ENCODE measurements around the gene CLRN1. TPM values are rescaled to one million over a fixed set of nuclear protein-coding genes. Genes with fewer than 3 reads are reported as not detected.
A peak's percentile ranks its signal among the peaks of the same experiment; 100 is the strongest.

The CLRN1 gene
- total RNA-seq, 1 experiment from 2014 or later = not detected

GRCh38 chr3:151008699-151009098 lies 36.2 kb upstream of the CLRN1 start:
- no peaks in the 10 kb centered on the region for H3K4me1 ChIP-seq
- H3K9me3 ChIP-seq = no peaks in the 10 kb centered on the region
- POLR2A ChIA-PET = interaction anchor here (0.5 kb wide), 1 partner anchor 126 kb away, joined by 3 read pairs; no protein-coding TSS in a partner anchor
- no peaks in the 10 kb centered on the region for H3K9me3 Mint-ChIP-seq (ENCODE audit: unreplicated experiment)
- no peaks in the 10 kb centered on the region for H3K36me3 ChIP-seq (ENCODE audit: control insufficient read depth, insufficient read depth, low read length)
- DNase-seq = peak in 1 of 2 experiments; percentile 47
- BruUV-seq (replicated peaks) = no TSS peak
- H3K4me3 Mint-ChIP-seq (ENCODE audit: unreplicated experiment) = no peak overlapping the region
- no peaks in the 10 kb centered on the region for H3K27me3 Mint-ChIP-seq (ENCODE audit: insufficient read depth, unreplicated experiment)
- H3K36me3 Mint-ChIP-seq (ENCODE audit: insufficient read depth, unreplicated experiment) = no peaks in the 10 kb centered on the region
- no peak overlapping the region for H3K4me3 ChIP-seq (ENCODE audit: low read depth, low read length)
- no peak overlapping the region for H3K27ac Mint-ChIP-seq (ENCODE audit: unreplicated experiment)
- no peaks in the 10 kb centered on the region for H3K4me1 Mint-ChIP-seq (ENCODE audit: low read depth, unreplicated experiment)
- TF ChIP-seq CTCF (IDR thresholded peaks at IDR 0.05; ENCODE audit: insufficient read depth in 1 of 2, low read depth in 1 of 2, low read length in 1 of 2, severe bottlenecking in 1 of 2, unreplicated experiment in 1 of 2) = peak; percentile 17 to 34
- no peaks in the 10 kb centered on the region for H3K27me3 ChIP-seq (replicated peaks; ENCODE audit: control insufficient read depth, insufficient read depth, low read length)
- intact Hi-C loops (cut with micrococcal nuclease; ENCODE audit: unreplicated experiment) = loop anchor here (1.0 to 10.0 kb wide), 3 partner anchors 78 to 276 kb away; no protein-coding TSS in a partner anchor
- CTCF ChIA-PET = interaction anchor here (0.6 to 2.2 kb wide), 7 partner anchors 9 to 148 kb away, joined by 3 to 13 read pairs (median 6); partner anchors contain the start of gene MED12L

GRCh38 chr3:151003768-151004134 lies 31.2 kb upstream of the CLRN1 start:
- Histone ChIP-seq H3K4me3 (ENCODE audit: low read depth, low read length) (no peak overlapping the region), H3K27me3 (replicated peaks; ENCODE audit: control insufficient read depth, insufficient read depth, low read length) (no peaks in the 10 kb centered on the region), H3K36me3 (ENCODE audit: control insufficient read depth, insufficient read depth, low read length) (no peaks in the 10 kb centered on the region), H3K4me1 (peaks cover 10% of the 10 kb centered on the region; the same call in 1 of the 2 replicates), H3K9me3 (no peaks in the 10 kb centered on the region)
- intact Hi-C loops (cut with micrococcal nuclease; ENCODE audit: unreplicated experiment) = loop anchor here (10.0 kb wide), 1 partner anchor 281 kb away; no protein-coding TSS in a partner anchor
- Mint-ChIP-seq H3K27ac (ENCODE audit: unreplicated experiment) (peak overlapping the region; percentile 57), H3K9me3 (ENCODE audit: unreplicated experiment) (no peaks in the 10 kb centered on the region), H3K4me3 (ENCODE audit: unreplicated experiment) (no peak overlapping the region), H3K27me3 (ENCODE audit: insufficient read depth, unreplicated experiment) (no peaks in the 10 kb centered on the region), H3K4me1 (ENCODE audit: low read depth, unreplicated experiment) (peaks cover 13% of the 10 kb centered on the region), H3K36me3 (ENCODE audit: insufficient read depth, unreplicated experiment) (no peaks in the 10 kb centered on the region)
- BruUV-seq (replicated peaks) = no TSS peak
- ChIA-PET POLR2A (no interaction called here), CTCF (interaction anchor here (0.6 kb wide), 2 partner anchors 32 to 121 kb away, joined by 3 read pairs; no protein-coding TSS in a partner anchor)
- DNase-seq = no peak
- TF ChIP-seq CTCF (IDR thresholded peaks at IDR 0.05; ENCODE audit: insufficient read depth in 1 of 2, low read depth in 1 of 2, low read length in 1 of 2, severe bottlenecking in 1 of 2, unreplicated experiment in 1 of 2) = no peak

GRCh38 chr3:151003029-151003767 lies 30.7 kb upstream of the CLRN1 start:
- peaks cover 3% of the 10 kb centered on the region for H3K27me3 Mint-ChIP-seq (ENCODE audit: insufficient read depth, unreplicated experiment)
- H3K36me3 Mint-ChIP-seq (ENCODE audit: insufficient read depth, unreplicated experiment) = no peaks in the 10 kb centered on the region
- no peaks in the 10 kb centered on the region for H3K9me3 ChIP-seq
- H3K27ac Mint-ChIP-seq (ENCODE audit: unreplicated experiment) = peak overlapping the region; percentile 57
- BruUV-seq (replicated peaks) = no TSS peak
- peak in 1 of 2 experiments; percentile 32 for DNase-seq
- ChIA-PET CTCF (interaction anchor here (0.6 kb wide), 2 partner anchors 32 to 121 kb away, joined by 3 read pairs; no protein-coding TSS in a partner anchor), POLR2A (interaction anchor here (0.6 kb wide), 1 partner anchor 240 kb away, joined by 4 read pairs; the partner anchor contains the start of gene SIAH2)
- H3K36me3 ChIP-seq (ENCODE audit: control insufficient read depth, insufficient read depth, low read length) = no peaks in the 10 kb centered on the region
- no peak overlapping the region for H3K4me3 ChIP-seq (ENCODE audit: low read depth, low read length)
- no peaks in the 10 kb centered on the region for H3K27me3 ChIP-seq (replicated peaks; ENCODE audit: control insufficient read depth, insufficient read depth, low read length)
- intact Hi-C loops (cut with micrococcal nuclease; ENCODE audit: unreplicated experiment) = loop anchor here (10.0 kb wide), 1 partner anchor 282 kb away; no protein-coding TSS in a partner anchor
- H3K4me1 Mint-ChIP-seq (ENCODE audit: low read depth, unreplicated experiment) = peaks cover 13% of the 10 kb centered on the region
- TF ChIP-seq CTCF (IDR thresholded peaks at IDR 0.05; ENCODE audit: insufficient read depth in 1 of 2, low read depth in 1 of 2, low read length in 1 of 2, severe bottlenecking in 1 of 2, unreplicated experiment in 1 of 2) = no peak
- no peak overlapping the region for H3K4me3 Mint-ChIP-seq (ENCODE audit: unreplicated experiment)
- H3K9me3 Mint-ChIP-seq (ENCODE audit: unreplicated experiment) = no peaks in the 10 kb centered on the region
- peaks cover 10% of the 10 kb centered on the region; the same call in 1 of the 2 replicates for H3K4me1 ChIP-seq
